Measurements from ENCODE around the gene RBBP7. TPM values are rescaled to one million over a fixed set of nuclear protein-coding genes. Genes with fewer than 3 reads are reported as not detected.

RBBP7 gene
- total RNA-seq, 4 donors from 2014 or later = 47.7 to 82.6 (median 59.1) TPM

DNA sequence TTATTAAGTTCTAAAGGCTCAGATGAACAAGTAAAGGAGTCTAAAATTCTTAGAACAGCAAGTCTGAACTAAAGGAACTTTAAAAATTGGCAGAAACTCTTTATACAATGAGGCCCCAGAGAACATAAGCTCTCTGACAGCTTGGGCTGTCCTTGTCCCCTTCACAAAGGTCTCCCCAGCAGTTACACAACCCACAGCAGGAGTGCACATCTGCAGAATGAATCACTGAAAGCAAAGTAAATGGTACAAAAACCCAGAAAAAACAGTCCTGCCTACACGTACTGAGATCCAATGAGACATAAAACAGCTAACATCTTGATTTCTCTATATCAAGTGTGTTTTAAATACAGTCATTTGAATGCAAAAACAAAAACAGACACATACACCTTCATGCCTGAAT, 18.7 kb downstream of the RBBP7 start:
- no peak for TF ChIP-seq POLR2A (IDR thresholded peaks at IDR 0.05)
- TF ChIP-seq, protein P1, sequence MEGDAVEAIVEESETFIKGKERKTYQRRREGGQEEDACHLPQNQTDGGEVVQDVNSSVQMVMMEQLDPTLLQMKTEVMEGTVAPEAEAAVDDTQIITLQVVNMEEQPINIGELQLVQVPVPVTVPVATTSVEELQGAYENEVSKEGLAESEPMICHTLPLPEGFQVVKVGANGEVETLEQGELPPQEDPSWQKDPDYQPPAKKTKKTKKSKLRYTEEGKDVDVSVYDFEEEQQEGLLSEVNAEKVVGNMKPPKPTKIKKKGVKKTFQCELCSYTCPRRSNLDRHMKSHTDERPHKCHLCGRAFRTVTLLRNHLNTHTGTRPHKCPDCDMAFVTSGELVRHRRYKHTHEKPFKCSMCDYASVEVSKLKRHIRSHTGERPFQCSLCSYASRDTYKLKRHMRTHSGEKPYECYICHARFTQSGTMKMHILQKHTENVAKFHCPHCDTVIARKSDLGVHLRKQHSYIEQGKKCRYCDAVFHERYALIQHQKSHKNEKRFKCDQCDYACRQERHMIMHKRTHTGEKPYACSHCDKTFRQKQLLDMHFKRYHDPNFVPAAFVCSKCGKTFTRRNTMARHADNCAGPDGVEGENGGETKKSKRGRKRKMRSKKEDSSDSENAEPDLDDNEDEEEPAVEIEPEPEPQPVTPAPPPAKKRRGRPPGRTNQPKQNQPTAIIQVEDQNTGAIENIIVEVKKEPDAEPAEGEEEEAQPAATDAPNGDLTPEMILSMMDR (IDR thresholded peaks at IDR 0.05) = no peak
- WGBS, 2 donors = 79 to 80% methylated on average over 1 of the region's 1 CpG
- DNase-seq (ENCODE audit: low spot score in 2 of 2) = no peak
- H3K4me3 ChIP-seq (ENCODE audit: low read depth, poor library complexity, severe bottlenecking) = no peak overlapping the region
- intact Hi-C loops (cut with DNase I; ENCODE audit: low total_unique reads) = no loop called here

DNA sequence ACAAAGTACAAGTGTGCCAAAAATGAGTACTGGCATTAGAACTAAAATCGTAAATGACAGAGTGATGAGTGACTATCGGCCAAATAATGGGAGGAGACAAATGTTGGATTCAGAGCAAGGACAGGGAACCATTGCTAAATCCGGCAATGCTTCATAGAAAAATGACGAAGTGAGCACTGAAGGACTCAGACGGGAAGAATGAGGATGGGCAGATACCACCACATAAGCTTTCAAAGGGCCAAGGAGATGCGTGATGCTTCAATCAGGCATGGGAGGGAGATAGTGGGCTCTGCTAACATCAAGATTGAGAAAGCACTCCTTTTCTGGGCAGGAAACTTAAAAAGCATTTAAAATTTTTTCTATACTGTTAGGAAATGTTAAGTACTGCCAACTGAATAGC, 21.6 kb downstream of the RBBP7 start:
- DNase-seq (ENCODE audit: low spot score in 2 of 2) = no peak
- intact Hi-C loops (cut with DNase I; ENCODE audit: low total_unique reads) = no loop called here
- TF ChIP-seq, protein P1 (IDR thresholded peaks at IDR 0.05) = no peak
- H3K4me3 ChIP-seq (ENCODE audit: low read depth, poor library complexity, severe bottlenecking) = no peak overlapping the region
- 61 to 63% methylated on average over 6 of the region's 6 CpGs for WGBS, 2 donors

DNA sequence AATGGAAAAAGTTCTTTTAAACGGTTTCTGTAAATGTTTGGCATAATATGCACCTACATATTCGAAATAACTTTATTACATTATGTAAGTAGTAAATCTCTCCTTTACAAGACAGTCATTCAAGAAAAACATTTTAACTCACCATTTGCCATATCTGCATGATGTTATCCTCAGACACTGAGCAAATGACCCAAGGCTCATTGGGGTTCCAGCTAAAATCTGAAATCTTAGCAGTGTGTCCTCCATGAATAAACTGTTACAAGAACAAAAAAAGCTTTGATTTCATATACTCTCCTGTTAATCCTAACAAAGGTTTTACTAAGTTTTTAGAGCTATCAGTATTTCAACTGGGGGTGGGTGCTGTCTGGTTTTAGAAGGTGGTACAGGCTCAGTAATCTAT, 24.5 kb downstream of the RBBP7 start:
- WGBS, 2 donors = 56 to 71% methylated on average over 2 of the region's 2 CpGs
- H3K4me3 ChIP-seq (ENCODE audit: low read depth, poor library complexity, severe bottlenecking) = no peak overlapping the region
- TF ChIP-seq, protein P1 (IDR thresholded peaks at IDR 0.05) = no peak
- no peak for TF ChIP-seq POLR2A (IDR thresholded peaks at IDR 0.05)
- no peak for DNase-seq (ENCODE audit: low spot score in 2 of 2)
- intact Hi-C loops (cut with DNase I; ENCODE audit: low total_unique reads) = no loop called here

DNA sequence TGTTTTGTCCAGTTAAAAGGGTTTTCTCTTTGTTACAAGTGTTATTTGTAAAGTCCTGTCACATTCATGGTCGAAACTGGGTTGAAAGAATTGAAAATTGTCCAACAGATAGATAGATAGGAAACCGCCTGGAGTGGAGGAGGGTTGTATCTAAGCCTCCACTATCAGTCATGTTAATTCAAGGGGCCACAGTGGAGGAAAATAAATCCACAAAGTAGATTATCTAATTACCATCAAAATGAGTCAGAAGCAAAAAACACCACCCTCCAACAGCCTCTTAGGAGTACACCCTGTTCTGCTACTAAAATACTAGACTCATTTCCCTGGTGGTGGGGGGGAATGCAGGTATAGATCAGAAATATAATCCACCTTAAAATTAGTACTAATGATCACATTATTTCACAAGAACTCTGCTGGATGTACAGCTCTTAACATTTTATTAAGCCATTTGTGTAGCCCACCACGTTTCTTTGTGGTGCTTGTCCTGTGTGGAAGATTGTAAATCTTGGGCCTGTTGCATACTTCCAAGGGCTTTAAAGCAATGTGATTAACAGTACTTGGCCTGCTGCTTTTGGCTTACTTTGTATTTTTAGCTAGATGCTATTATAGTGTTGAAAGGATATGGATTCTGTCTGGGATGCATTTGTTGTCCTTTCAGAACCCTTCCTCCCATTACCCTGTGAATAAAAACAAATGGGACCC, 26.8 kb downstream of the RBBP7 start:
- TF ChIP-seq, protein P1 (IDR thresholded peaks at IDR 0.05) = no peak
- no peak for TF ChIP-seq POLR2A (IDR thresholded peaks at IDR 0.05)
- 46 to 77% methylated on average over 3 of the region's 3 CpGs for WGBS, 2 donors
- no peak for DNase-seq (ENCODE audit: low spot score in 2 of 2)
- no peak overlapping the region for H3K4me3 ChIP-seq (ENCODE audit: low read depth, poor library complexity, severe bottlenecking)
- intact Hi-C loops (cut with DNase I; ENCODE audit: low total_unique reads) = no loop called here

DNA sequence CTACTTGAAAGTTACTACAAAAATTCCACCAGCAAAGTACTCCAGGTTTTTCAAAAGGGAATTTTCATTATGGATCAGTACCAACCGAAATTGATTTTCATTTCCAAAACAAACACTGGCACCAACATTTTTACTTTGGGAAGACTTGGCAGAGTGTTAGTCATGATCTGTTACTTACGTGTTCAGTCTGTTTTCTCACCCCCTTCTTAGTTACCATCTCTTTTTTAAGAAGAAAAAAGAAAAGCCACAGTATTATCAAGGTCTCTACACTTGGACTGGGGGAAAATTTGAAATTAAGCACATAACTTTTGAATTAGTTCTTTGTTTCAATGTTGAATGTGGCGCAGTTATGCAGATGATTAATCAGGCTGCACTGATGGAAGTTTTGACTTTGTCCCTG, 27.5 kb downstream of the RBBP7 start:
- WGBS, 2 donors = 37 to 88% methylated on average over 3 of the region's 3 CpGs
- TF ChIP-seq, protein P1 (IDR thresholded peaks at IDR 0.05) = no peak
- TF ChIP-seq POLR2A (IDR thresholded peaks at IDR 0.05) = no peak
- no peak overlapping the region for H3K4me3 ChIP-seq (ENCODE audit: low read depth, poor library complexity, severe bottlenecking)
- no peak for DNase-seq (ENCODE audit: low spot score in 2 of 2)
- intact Hi-C loops (cut with DNase I; ENCODE audit: low total_unique reads) = no loop called here
